H1 (cell line): ENCODE results near the gene TJP3. TPM values are rescaled to one million over a fixed set of nuclear protein-coding genes. Genes with fewer than 3 reads are reported as not detected.

ENCODE experiments used
- ASH2L ChIP-seq: fragments of 200-600, 300-600 bp; sonication (generic); IDR thresholded peaks from one replicate; pipeline ENCODE4 v1.7.1; 2017; ENCODE audit warnings: low read length
- KDM4A ChIP-seq: IDR thresholded peaks from one replicate; pipeline ENCODE4 v1.7.1; 2012; ENCODE audit warnings: low read depth, mild to moderate bottlenecking, moderate library complexity, low read length, inconsistent platforms; ENCODE audit not compliant: severe bottlenecking
- POLR2A ChIP-seq, 2 experiments: IDR thresholded peaks; 1 replicate in 1 of 2; 2 replicates in 1 of 2; pipeline ENCODE4 v1.6.1; 2011; ENCODE audit warnings: low read depth in 2 of 2, low read length in 2 of 2, mild to moderate bottlenecking in 2 of 2; ENCODE audit errors: control extremely low read depth in 1 of 2
- POU5F1 ChIP-seq: IDR thresholded peaks from 2 replicates; pipeline ENCODE4 v1.6.1; 2011; ENCODE audit warnings: low read depth, mild to moderate bottlenecking, low read length, moderate library complexity
- RNF2 ChIP-seq: fragments of 200-900, 300-1000 bp; sonication (generic); IDR thresholded peaks from 2 replicates; pipeline ENCODE4 v1.7.1; 2016; ENCODE audit warnings: borderline replicate concordance, low read depth, mild to moderate bottlenecking, antibody characterized with exemption, low read length; ENCODE audit not compliant: poor library complexity, severe bottlenecking; ENCODE audit errors: missing control alignments
- polyA plus RNA-seq, 7 experiments: library from polyadenylated mRNA; depleted of rRNA in 3 of 7; stranded (reverse) in 5 of 7; unstranded in 2 of 7; fragments of >200 nt in 5 of 7; fragments of 200-250 nt in 2 of 7; gene quantifications; 1 replicate in 5 of 7; 2 replicates in 1 of 7; 4 replicates in 1 of 7; pipeline versions ENCODE4 v1.2.1 to v1.2.3, GENCODE V29; 2011 to 2013; ENCODE audit warnings: missing spikeins in 2 of 7, mixed read lengths in 2 of 7
- total RNA-seq: library from RNA; stranded (reverse); fragmentation: NEBNext Ultra II Directional; extraction: Animal tissue kit (Norgen Biotek cat#: 25700); gene quantifications from 2 replicates; pipeline ENCODE4 v1.2.1, GENCODE V29; 2021

The TJP3 gene
- total and polyA plus RNA-seq, 2 of the 8 experiments (the other 6 are each of a cell fraction or from before 2014, with no cell fraction given), result 17.1 to 26.1 TPM

GRCh38 chr19:3669082-3669946 lies 38.9 kb upstream of the TJP3 start (continued):
- TF ChIP-seq POLR2A (IDR thresholded peaks at IDR 0.05; ENCODE audit: control extremely low read depth in 1 of 2, low read depth in 2 of 2, low read length in 2 of 2), result no peak
- no peak for TF ChIP-seq KDM4A
- no peak for TF ChIP-seq RNF2
- TF ChIP-seq ASH2L, result no peak
- no peak for TF ChIP-seq POU5F1
- TF ChIP-seq, all 59 proteins: peak for 0
